NCI-H2081 treated with DMSO at 0.1 percent for 48 hours (cell line): ENCODE measurements around the gene ECT2.
"Not testable (repeated sequence)": the region's sequence is repeated elsewhere in the genome, so short reads cannot be mapped to it uniquely, and the experiment has no call there.

Source experiments
- DNase-seq: peaks from one replicate; lab custom pipeline; 2025; lab: John Stamatoyannopoulos, UW

The ECT2 gene

GRCh38 chr3:172813462-172813861 lies 62.9 kb downstream of the ECT2 start:
- no peak for DNase-seq

GRCh38 chr3:172814738-172815137 lies 64.2 kb downstream of the ECT2 start:
- no peak for DNase-seq

- DNase-seq, result no peak
These were observed 65.3 kb downstream of the ECT2 start for GRCh38 chr3:172815857-172816256.

- DNase-seq, result no peak
These were observed 65.8 kb downstream of the ECT2 start for GRCh38 chr3:172816281-172816680.

- DNase-seq, result no peak
These were observed 66.4 kb downstream of the ECT2 start for GRCh38 chr3:172816968-172817367.

- no peak for DNase-seq
These were observed 70.0 kb downstream of the ECT2 start for GRCh38 chr3:172820492-172820891.

GRCh38 chr3:172824229-172824628 lies 73.7 kb downstream of the ECT2 start:
- DNase-seq, result no peak

GRCh38 chr3:172827231-172827630 lies 76.7 kb downstream of the ECT2 start:
- not testable (repeated sequence) for DNase-seq

GRCh38 chr3:172832983-172833382 lies 82.5 kb downstream of the ECT2 start:
- no peak for DNase-seq

GRCh38 chr3:172836390-172836997 lies 86.0 kb downstream of the ECT2 start:
- peak; percentile 47 for DNase-seq

GRCh38 chr3:172839679-172840078 lies 89.2 kb downstream of the ECT2 start:
- DNase-seq, result no peak

GRCh38 chr3:172840463-172840862 lies 89.9 kb downstream of the ECT2 start:
- DNase-seq, result no peak

- no peak for DNase-seq
These were observed 90.4 kb downstream of the ECT2 start for GRCh38 chr3:172840913-172841312.

GRCh38 chr3:172844428-172844827 lies 93.9 kb downstream of the ECT2 start:
- DNase-seq, result no peak

GRCh38 chr3:172846103-172846561 lies 95.6 kb downstream of the ECT2 start:
- no peak for DNase-seq

GRCh38 chr3:172846706-172847105 lies 96.2 kb downstream of the ECT2 start:
- no peak for DNase-seq

- no peak for DNase-seq
These were observed 96.8 kb downstream of the ECT2 start for GRCh38 chr3:172847292-172847691.

- no peak for DNase-seq
These were observed 98.4 kb downstream of the ECT2 start for GRCh38 chr3:172848910-172849309.

GRCh38 chr3:172853005-172853404 lies 102.5 kb downstream of the ECT2 start:
- DNase-seq, result no peak

- DNase-seq, result no peak
These were observed 103.6 kb downstream of the ECT2 start for GRCh38 chr3:172853921-172854666.

GRCh38 chr3:172855037-172855436 lies 104.5 kb downstream of the ECT2 start:
- no peak for DNase-seq

- no peak for DNase-seq
These were observed 106.5 kb downstream of the ECT2 start for GRCh38 chr3:172856795-172857742.

GRCh38 chr3:172859041-172859440 lies 108.5 kb downstream of the ECT2 start:
- no peak for DNase-seq
